ENCODE results near the gene ENTHD1.

GRCh38 chr22:39712081-39712480 lies 181.5 kb downstream of the ENTHD1 start:
- TF ChIP-seq, protein P1, sequence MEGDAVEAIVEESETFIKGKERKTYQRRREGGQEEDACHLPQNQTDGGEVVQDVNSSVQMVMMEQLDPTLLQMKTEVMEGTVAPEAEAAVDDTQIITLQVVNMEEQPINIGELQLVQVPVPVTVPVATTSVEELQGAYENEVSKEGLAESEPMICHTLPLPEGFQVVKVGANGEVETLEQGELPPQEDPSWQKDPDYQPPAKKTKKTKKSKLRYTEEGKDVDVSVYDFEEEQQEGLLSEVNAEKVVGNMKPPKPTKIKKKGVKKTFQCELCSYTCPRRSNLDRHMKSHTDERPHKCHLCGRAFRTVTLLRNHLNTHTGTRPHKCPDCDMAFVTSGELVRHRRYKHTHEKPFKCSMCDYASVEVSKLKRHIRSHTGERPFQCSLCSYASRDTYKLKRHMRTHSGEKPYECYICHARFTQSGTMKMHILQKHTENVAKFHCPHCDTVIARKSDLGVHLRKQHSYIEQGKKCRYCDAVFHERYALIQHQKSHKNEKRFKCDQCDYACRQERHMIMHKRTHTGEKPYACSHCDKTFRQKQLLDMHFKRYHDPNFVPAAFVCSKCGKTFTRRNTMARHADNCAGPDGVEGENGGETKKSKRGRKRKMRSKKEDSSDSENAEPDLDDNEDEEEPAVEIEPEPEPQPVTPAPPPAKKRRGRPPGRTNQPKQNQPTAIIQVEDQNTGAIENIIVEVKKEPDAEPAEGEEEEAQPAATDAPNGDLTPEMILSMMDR (IDR thresholded peaks at IDR 0.05), result no peak
- no peak for TF ChIP-seq POLR2A (IDR thresholded peaks at IDR 0.05)

Data from uterus (tissue), 2 donors.